Epithelial cell of proximal tubule (primary cell): ENCODE measurements around the gene FFAR3. TPM values are rescaled to one million over a fixed set of nuclear protein-coding genes. Genes with fewer than 3 reads are reported as not detected.

Source experiments
- DNase-seq: peaks from one replicate; pipeline ENCODE4 v3.0.0-alpha.2; 2011; ENCODE audit warnings: low read depth
- H3K4me3 ChIP-seq: 2 replicates; pipeline ENCODE4 v1.5.1; 2011; ENCODE audit warnings: low read depth, mild to moderate bottlenecking, low read length
- CTCF ChIP-seq: conservative IDR thresholded peaks from 2 replicates; pipeline ENCODE4 v1.5.1; 2012; ENCODE audit warnings: low read depth, mild to moderate bottlenecking, low read length
- total RNA-seq: library from RNA; depleted of rRNA; stranded (reverse); fragments of >200 nt; gene quantifications from 2 replicates; pipeline ENCODE4 v1.2.3, GENCODE V29; 2015

Gene FFAR3
- total RNA-seq, 1 donor from 2014 or later = not detected

- TF ChIP-seq CTCF = no peak
- DNase-seq = no peak
- H3K4me3 ChIP-seq = no peak overlapping the region
These were observed 17.8 kb upstream of the FFAR3 start for GRCh38 chr19:35340431-35340830.

- no peak for TF ChIP-seq CTCF
- no peak overlapping the region for H3K4me3 ChIP-seq
- no peak for DNase-seq
These were observed 17.3 kb upstream of the FFAR3 start for GRCh38 chr19:35341006-35341405.

GRCh38 chr19:35341565-35342225, 16.6 kb upstream of the FFAR3 start:
- no peak for TF ChIP-seq CTCF
- DNase-seq = no peak
- H3K4me3 ChIP-seq = no peak overlapping the region

GRCh38 chr19:35342430-35342829, 15.8 kb upstream of the FFAR3 start:
- H3K4me3 ChIP-seq = no peak overlapping the region
- TF ChIP-seq CTCF = no peak
- no peak for DNase-seq

- DNase-seq = no peak
- no peak for TF ChIP-seq CTCF
- no peak overlapping the region for H3K4me3 ChIP-seq
These were observed 13.7 kb upstream of the FFAR3 start for GRCh38 chr19:35344511-35345031.

- no peak for TF ChIP-seq CTCF
These were observed 12.6 kb upstream of the FFAR3 start for GRCh38 chr19:35345671-35346111.

More at GRCh38 chr19:35345671-35346111, 12.6 kb upstream of the FFAR3 start:
- H3K4me3 ChIP-seq = no peak overlapping the region
- DNase-seq = no peak
